HFF-Myc (cell line): ENCODE results near the gene DHX15.

Experiments
- DNase-seq: peaks from one replicate; pipeline ENCODE4 v3.0.0-alpha.2; 2011; ENCODE audit warnings: low read depth; ENCODE audit errors: extremely low read depth
- H3K4me3 ChIP-seq: replicated peaks from 2 replicates; pipeline ENCODE4 v1.5.1; 2011; ENCODE audit warnings: low read depth, mild to moderate bottlenecking, control low read depth, low read length
- TF ChIP-seq, protein P1 (sequence below): IDR thresholded peaks from 2 replicates; pipeline ENCODE4 v1.5.1; 2012; ENCODE audit warnings: mild to moderate bottlenecking, low read depth, low read length, control low read depth; ENCODE audit errors: missing control alignments

The DHX15 gene

DNA sequence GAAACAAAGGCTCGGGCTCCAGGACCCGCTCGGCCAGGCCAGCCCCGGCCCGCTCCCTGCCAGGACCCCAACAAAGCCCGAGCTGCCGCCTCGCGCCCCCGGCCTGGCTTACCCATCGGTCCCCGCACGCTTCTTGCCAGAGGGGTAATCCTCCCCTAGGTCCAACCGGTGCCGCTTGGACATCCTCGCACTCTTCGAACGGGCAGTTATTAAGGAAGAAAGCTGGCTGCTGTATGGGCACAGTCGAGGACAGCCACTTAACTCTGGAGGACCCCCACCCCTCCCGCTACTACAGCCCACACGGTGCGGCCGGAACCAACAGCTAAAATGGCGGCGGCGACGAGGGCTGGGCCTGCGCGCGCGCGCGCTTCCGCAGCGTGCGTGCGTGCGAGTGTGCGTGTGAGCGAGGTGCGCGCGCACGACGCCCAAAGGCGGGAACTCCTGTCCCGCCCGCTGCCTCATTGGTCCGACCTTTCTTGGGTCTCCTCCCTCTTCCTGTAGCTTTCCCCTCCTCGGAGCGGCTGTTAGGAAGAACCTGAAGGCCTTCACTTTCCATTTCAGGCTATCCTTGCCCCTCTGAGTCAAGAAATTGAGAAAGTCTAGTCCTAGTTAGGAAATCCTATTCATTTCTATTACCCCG is at the start of gene DHX15:
DHX15 (minus strand) TSS at position 344 of the 640 bp plus-strand sequence; CDS start at position 183, 161 bp downstream.
- TF ChIP-seq, protein P1, sequence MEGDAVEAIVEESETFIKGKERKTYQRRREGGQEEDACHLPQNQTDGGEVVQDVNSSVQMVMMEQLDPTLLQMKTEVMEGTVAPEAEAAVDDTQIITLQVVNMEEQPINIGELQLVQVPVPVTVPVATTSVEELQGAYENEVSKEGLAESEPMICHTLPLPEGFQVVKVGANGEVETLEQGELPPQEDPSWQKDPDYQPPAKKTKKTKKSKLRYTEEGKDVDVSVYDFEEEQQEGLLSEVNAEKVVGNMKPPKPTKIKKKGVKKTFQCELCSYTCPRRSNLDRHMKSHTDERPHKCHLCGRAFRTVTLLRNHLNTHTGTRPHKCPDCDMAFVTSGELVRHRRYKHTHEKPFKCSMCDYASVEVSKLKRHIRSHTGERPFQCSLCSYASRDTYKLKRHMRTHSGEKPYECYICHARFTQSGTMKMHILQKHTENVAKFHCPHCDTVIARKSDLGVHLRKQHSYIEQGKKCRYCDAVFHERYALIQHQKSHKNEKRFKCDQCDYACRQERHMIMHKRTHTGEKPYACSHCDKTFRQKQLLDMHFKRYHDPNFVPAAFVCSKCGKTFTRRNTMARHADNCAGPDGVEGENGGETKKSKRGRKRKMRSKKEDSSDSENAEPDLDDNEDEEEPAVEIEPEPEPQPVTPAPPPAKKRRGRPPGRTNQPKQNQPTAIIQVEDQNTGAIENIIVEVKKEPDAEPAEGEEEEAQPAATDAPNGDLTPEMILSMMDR = no peak
- DNase-seq = peak; percentile 87
- peak within 1 kb of the TSS; percentile 95 for H3K4me3 ChIP-seq

DNA sequence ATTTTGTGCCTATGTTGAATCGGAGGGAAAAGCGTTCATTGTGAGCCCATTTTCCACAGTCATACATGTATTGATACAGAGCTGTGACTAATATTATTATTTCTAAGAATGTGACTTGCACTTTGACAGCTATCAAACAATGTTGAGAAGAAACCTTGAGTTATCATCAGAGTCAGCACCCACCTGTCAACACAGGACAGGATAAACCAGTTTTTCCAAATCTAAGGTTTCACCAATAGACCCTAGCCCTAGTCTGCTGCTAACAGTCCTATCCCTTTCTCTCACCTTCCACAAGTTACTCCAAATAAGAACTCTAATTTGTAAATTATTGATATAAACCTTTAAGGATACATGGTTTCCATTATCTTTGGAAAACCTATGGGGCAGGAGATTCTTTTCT is 47.7 kb upstream of the DHX15 start:
- H3K4me3 ChIP-seq = no peak overlapping the region
- DNase-seq = no peak
- TF ChIP-seq, protein P1 = no peak

DNA sequence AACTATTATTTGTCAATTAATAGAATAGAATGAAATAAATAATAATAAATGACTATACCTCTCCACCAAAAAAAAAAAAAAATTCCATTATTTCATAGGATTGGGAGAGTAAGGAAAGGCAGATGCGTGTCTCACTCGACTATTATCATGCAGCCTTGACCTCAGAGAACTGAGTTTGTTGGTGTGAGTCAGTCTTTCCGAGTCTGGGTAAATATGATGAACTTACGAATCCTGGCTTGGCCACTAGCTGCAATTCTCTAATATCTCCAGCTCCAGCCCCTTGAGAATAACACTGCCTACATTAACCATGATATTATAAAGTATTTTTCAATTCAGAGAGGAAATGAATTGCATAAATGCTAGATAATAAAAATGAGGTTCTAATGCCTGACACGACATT is 46.6 kb upstream of the DHX15 start:
- no peak for DNase-seq
- TF ChIP-seq, protein P1 = no peak
- no peak overlapping the region for H3K4me3 ChIP-seq

DNA sequence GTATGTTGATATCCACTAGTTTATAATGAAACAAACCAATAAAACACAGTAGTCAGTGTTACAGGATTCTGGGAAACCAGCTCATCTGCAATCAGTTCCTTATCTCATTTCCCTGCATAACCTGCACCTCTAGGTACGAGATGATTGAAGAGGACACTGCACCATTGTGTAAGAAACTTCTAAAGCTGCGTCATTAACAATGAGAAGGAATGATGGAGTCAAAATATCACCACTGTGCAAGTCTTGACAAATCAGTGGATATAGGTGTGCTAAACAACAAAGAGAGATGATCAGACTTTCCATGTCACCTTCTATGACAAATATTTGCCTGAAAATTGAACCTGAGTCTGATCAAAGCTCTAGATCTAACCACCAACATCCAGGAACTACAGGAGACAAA is 40.7 kb upstream of the DHX15 start:
- no peak for DNase-seq
- H3K4me3 ChIP-seq = no peak overlapping the region
- TF ChIP-seq, protein P1 = no peak

DNA sequence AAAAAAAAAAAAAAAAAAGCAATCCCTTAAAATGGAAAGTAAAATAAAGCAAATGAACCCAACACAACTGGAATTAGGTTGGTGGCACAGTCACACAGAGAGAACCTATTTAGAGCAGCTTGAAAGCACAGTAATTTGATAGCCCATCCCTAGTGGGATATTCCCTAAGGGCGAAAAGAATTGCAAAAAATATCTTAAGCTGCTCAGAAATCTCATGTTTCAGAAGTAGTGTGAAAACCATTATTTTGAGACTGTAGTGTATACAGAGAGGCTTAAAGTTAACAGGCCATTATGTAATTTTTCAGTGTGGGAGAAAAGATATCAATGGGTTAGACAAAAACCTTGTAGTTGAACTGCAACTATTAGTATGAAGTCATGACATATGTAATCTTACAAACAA is 40.0 kb upstream of the DHX15 start:
- no peak for DNase-seq
- TF ChIP-seq, protein P1 = no peak
- no peak overlapping the region for H3K4me3 ChIP-seq

DNA sequence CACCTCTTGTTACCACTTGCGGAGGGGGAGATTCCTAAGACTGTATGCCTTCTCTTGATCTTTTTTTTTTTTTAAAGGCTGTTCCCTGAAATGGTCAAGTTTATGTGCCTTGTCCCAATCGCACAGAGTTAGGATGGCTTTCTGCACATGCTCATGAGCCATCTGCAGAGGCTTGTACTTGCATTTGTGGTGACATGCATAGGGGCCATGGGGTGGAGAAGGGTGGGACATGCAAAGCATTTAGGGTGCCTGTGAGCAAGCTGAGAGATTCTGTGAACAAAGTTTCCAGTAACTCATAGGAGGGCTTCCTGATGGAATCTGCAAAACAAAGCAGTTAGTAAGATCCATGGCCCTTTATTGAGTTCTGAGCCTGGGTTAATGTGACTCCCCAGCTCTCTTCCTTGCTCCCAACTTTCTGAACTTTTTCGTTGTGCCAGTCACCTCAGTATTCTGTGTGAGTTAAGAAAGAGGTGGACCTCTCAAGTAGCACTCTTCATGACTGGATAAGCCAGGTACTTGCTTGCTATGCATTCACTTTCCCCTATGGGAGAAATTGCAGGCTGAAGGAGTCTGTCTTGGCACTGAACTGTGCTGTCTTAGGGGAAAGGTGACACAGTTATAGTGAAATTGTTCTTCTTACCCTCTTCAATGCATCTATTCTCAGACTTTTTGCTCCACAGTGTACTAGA is 37.9 kb upstream of the DHX15 start:
- TF ChIP-seq, protein P1 = no peak
- DNase-seq = no peak
- no peak overlapping the region for H3K4me3 ChIP-seq
